NCI-H1417 (cell line): ENCODE data around the gene TXNL4A.

ENCODE experiments used
- DNase-seq, 3 experiments: peaks; one replicate each; lab custom pipeline; 2025; lab: John Stamatoyannopoulos, UW

TXNL4A gene

DNA sequence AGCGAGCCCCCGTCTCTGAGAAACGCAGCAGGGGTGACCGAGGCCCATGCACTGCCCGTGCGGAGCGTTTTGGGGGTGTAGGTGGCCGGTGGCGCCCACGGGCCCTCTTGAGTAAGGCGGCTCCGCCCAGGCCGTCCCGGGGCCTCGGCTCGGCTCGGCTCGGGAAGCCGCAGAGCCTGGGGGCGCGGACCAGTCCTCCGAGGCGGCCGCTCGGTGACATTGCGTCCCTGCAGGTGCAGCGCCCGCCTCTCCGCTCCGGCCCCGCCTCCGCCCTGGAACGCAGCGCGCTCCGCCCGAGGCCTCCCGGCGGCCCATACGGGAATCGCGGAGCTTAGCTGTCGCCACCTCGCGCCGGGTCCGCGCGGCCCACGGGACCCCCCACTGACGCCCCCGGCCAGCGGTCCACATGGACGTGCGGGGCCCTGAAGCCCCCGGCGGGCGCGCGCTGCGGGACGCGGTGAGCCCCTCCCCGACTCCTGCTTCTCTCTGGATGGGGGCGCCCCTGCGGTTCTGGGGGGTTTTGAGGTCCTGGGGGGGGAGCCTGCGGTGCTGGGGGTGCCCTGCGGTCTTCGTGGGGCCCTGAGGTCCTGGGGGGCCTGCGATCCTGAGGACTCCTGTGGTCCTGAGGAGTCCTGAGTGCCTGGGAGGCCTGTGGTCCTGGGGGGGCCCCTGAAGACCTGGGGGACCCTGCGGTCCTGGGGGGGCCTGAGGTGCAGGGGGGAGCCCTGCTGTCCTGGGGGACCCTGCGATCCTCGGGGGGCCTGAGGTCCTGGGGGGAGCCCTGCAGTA is 23.8 kb downstream of the TXNL4A start, which contains the start of gene HSBP1L1:
TSS of gene HSBP1L1 (plus strand) at position 314 of the 789 bp plus-strand sequence. CDS start at position 407, 93 bp downstream.
- peak; percentile 56 to 65 (median 64) for DNase-seq

DNA sequence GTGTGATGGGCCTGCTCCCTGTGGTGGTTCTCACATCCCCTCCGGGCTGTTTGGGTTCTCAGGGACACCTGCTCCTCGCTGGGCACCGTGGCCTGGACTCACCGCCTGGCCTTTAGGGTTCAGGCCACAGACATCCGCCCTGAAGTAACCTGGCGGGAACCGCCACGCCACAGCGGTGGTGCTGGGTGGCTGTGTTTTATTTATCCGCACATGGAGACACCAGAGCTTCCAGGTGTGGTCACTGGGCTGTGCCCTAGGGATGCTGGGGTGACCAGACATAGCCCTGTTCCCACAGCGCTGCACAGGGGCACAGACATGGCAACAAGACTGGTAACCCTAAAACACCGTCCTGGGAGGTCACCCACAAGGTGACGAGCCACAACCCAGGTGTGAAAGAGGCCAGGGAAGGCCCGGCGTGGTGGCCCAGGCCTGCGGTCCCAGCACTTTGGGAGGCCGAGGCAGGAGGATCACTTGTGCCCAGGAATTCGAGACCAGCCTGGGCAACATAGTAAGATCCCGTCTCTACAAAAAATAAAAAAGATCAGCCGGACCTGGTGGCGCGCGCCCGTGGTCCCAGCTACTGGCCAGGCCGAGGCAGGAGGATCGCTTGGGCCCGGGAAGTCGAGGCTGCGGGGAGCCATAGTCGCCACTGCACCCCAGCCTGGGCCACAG is 24.6 kb downstream of the TXNL4A start:
- no peak for DNase-seq

DNA sequence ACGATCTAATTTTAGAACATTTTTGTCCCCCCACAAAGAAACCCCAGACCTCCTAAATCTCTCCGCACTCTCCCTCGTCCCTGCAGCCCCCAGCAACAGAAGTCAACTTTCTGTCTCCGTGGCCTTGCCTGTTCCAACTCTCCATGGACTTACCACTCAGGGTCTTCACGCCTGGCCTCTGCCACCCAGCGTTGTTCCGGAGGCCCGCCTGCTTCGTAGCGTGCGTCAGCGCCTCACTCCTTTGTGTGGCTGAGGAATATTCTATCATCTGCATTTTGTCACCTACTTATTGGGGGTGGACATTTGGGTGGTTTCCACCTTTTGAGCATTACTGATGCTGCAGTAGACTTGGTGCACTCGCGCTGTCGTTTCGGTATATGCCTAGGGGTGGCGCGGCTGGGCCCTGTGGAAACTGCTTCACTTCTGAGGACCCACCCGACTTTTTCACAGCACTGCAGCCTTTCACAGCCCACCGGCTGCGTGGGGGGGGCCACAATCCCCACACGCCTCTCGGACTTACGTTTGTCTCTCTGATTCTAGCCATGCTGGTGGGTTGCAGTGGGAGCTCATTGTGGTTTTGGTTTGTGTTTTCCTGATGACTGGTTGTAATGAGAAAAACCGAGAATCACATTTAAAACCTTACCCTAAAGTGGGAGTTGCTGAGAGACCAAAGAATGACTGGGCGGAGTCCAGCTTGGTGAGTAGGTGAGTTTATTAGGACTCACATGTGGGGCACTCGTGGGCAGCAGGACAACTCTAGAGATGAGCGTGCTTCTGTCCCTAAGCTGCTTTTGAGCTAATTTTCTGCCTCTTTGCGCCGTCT is 25.3 kb downstream of the TXNL4A start:
- no peak for DNase-seq

DNA sequence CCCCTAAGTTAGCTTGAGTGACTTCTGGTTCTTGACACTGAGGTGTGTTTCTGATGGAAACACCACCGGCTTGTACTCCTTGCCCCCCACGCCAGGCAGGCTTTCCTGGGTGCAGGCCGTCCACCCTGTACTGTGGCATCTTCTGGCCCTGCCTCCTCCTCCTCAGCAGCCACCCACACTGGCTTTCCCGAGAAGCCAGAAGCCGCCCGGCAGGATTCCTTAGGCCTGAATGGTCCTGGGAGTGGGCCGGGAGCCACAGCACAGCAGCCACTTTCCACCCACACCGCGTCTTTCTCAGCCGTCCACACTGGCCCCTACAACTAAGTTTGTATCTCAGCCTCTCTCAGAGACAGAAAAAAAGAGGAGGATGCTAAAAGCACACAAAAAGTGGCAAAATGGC is 26.1 kb downstream of the TXNL4A start:
- DNase-seq, result no peak

DNA sequence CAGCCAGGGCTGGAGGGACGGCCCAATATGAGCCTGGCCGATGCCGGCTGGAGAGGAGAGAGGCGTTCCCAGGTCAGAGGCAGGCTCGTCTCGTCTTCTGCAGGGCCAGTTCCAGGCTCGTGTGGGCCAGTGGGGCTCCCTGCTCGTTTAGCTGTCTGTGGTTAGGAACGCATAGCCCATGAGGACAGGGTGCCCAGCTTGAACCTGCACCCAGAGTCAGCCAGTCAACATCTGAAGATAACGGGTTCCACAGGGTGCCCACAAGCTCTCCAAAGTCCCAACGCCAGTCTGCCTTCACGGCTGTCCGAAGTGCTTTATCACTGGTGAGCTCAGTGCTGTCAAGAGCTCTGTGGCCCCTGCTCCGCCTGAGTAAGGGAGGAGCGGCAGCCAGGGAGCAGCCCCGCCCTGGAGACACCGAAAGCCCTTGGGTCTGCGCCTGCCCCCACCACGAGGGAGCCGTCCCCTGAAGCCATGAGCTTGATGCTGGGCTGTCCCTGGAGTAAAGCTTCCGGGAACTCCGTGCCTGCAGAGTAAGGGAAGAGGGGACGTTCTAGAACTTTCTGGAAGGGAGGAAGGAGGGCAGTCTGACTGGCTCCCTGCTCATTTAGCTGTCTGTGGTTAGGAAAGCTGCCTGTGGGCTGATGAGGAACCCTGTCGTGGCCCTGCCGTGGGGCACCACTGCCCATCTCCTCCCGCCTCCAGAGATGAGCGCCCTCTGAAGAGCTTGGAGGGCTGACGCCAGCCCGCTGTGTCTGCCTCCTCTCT is 26.7 kb downstream of the TXNL4A start:
- DNase-seq, result peak in 1 of 3 experiments; percentile 4

DNA sequence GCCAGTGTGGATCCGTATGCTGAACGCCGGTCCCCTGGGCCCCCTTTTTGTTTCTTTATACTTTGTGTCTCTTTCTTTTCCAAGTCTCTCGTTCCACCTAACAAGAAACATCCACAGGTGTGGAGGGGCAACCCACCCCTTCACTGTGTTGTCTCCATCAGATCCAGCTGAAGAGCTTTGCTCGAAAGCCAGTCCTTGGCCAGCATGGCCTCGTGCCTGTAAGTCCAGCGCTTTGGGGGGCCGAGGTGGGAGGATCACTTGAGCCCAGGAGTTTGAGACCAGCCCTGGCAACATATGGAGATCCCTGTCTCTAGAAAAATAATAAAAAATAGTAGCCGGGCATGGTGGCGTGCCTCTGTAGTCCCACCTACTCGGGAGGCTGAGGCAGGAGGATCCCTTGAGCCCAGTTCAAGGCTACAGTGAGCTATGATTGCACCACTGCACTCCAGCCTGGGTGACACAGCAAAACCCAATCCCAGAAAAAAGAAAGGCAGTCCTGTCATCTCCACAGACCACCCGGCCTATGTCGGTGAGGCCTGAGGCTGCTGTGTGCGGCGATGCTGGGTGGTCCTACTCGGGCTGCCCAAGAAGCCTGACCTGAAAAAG is 27.3 kb downstream of the TXNL4A start:
- no peak for DNase-seq

DNA sequence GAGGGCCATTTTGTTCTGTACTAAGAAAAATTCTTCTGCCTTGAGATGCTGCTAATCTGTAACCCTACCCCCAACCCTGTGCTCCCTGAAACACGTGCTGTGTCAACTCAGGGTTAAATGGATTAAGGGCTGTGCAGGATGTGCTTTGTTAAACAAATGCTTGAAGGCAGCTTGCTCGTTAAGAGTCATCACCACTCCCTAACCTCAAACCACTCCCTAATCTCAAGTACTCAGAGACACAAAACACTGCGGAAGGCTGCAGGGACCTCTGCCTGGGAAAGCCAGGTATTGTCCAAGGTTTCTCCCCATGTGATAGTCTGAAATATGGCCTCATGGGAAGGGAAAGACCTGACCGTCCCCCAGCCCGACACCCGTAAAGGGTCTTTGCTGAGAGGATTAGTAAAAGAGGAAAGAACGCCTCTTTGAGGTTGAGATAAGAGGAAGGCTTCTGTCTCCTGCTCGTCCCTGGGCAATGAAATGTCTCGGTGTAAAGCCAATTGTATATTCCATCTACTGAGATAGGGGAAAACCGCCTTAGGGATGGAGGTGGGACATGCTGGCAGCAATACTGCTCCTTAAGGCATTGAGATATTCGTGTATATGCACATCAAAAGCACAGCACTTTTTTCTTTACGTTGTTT is 28.1 kb downstream of the TXNL4A start:
- DNase-seq, result peak; percentile 17 to 63 (median 63)

DNA sequence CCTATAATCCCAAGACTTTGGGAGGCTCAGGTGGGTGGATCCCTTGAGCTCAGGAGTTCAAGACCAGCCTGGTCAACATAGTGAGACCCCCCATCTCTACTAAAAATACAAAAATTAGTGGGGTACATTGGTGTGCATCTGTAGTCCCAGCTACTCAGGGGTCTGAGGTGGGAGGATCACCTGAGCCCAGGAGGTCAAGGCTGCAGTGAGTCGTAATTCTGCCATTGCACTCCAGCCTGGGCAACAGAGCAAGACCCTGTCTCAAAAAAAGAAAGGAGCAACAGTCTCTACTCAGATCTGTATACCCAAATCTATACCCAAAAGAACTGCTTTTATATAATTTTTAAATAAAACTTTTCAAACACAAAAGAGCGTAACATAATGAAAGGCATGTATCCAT is 29.4 kb downstream of the TXNL4A start:
- DNase-seq, result no peak

DNA sequence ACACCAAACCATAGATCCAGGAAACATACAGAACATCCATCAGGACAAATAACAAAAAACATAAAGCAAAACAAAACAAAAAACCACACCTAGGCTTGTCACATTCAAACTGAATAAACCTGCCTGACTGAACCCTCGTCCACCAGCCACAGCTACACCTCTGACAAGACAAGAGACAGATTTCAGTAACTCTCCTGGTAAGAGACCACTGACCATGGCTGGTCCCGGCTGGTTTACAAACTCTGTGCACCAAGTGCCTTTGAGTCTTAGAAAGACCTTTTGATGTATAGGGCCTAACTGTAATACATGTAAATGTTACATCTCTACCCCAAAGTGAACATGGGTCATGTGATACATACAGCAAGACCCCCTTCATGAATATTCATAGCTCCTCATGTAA is 32.1 kb downstream of the TXNL4A start:
- no peak for DNase-seq

DNA sequence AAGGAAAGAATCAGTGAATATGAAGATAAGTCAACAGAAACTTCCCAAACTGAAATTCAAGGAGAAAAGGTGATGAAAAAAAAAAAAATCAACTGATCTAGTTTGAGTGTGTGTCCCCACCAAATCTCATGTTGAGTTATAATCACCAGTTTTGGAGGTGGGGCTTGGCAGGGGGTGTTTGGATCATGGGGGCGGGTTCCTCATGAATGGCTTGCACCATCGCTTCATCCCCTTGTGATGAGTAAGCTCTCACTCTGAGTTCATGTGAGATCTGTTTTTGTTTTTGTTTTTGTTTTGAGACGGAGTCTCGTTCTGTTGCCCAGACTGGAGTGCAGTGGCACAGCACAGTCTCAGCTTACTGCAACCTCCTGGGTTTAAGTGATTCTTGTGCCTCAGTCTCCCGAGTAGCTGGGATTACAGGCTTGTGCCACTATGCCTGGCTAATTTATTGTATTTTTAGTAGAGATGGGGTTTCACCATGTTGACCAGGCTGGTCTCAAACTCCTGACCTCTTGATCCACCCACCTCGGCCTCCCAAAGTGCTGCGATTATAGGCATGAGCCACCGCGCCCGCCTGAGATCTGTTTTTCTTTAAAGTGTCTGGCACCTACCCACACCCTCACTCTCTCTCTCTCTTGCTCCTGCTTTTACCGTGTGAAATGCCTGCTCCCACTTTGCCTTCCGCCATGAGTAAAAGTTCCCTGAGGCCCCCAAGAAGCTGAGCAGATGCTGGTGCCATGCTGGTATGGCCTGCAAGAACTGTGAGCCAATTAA is 32.9 kb downstream of the TXNL4A start:
- no peak for DNase-seq

DNA sequence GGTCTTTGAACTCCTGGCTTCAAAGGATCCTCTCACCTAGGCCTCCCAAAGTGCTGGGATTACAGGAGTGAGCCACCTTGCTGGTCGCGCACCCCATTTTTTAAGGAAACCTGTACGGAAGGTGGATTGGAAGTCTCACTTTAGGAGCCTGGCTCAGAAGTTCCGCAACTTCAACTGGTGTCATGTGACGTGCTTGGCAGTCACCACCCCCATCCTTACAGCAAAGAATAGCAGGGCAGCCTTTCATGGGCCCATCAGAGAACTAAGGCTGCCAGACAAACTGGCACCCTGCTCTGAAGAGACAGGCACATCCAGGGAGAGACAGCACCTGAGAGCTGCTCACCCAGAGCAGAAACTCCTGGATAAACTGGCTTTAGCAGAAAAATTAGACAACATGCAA is 33.6 kb downstream of the TXNL4A start:
- no peak for DNase-seq

DNA sequence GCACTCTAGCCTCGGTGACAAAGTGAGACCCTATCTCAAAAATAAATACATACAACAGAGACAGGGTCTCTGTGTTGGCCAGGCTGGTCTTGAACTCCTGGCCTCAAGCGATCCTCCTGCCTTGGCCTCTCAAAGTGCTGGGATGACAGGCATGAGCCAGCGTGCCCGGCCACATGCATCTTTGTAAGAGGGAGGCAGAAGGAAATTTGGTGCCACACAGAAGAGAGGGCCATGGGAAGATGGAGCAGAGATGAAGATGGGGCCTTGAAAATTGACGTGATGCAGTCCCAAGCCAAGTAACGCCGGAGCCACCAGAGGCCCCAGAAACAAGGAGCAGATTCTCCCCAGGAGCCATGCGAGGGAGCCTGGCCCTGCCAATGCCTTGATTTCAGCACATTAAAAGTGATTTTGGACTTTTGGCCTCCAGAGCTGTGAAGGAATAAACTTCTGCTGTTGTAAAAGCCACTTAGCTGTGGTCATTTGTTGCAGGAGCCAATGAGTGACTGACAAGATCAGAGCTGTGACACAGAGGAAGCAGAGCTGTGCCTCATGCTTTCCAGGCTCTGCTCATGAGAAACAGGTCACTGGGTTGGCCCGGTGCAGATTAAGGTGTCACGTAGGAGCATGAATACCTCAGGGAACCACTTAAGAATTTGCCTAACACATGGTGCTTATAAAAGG is 34.3 kb downstream of the TXNL4A start:
- DNase-seq, result peak in 1 of 3 experiments; percentile 20

DNA sequence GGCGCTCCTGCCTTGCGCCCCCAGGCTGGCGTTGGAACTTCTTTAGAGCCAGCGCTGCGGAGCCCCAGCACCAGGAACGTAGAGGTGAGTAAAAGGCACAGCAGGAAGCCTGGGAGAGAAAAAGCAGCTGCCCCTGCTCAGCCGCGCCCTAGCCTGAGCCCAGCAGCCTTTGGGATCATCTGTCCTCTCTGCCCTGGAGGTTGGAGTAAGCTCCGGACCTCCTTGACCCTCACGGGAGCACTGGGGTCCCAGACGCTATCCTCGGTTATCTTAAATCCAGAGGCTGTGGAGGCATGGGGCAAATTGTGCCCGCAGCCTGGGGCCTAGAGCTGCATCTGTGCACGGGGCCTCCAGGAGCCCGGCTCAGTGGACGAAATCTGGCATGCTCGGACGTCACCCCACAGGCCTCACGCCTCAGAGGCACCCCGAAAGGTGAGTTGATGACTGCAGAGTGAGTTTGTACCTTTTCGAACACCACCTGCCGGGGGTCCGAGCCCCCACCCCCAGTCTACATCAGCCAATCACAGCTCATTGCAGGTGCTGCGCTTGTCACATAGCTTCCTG is 35.3 kb downstream of the TXNL4A start:
- peak in 2 of 3 experiments; percentile 28 to 35 for DNase-seq

DNA sequence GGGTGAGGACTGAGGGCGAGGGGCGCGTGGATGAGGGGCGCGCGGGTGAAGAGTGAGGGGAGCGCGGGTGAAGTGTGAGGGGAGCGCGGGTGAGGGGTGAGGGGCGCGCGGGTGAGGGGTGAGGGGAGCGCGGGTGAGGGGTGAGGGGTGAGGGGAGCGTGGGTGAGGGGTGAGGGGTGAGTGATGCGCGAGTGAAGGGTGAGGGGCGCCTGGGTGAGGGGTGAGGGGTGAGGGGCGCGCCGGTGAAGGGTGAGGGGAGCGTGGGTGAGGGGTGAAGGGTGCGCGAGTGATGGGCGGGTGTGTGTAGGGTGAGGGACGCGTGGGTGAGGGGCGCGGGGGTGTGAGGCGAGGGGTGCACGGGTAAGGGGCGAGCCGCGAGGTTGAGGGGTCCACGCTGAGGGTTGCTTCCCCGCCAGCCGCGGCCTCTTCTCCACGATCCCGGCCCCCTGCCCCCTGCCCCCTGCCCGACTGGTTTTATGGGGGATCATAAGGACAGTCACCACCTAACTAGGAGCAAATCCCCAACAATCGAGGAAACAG is 35.8 kb downstream of the TXNL4A start:
- no peak for DNase-seq

DNA sequence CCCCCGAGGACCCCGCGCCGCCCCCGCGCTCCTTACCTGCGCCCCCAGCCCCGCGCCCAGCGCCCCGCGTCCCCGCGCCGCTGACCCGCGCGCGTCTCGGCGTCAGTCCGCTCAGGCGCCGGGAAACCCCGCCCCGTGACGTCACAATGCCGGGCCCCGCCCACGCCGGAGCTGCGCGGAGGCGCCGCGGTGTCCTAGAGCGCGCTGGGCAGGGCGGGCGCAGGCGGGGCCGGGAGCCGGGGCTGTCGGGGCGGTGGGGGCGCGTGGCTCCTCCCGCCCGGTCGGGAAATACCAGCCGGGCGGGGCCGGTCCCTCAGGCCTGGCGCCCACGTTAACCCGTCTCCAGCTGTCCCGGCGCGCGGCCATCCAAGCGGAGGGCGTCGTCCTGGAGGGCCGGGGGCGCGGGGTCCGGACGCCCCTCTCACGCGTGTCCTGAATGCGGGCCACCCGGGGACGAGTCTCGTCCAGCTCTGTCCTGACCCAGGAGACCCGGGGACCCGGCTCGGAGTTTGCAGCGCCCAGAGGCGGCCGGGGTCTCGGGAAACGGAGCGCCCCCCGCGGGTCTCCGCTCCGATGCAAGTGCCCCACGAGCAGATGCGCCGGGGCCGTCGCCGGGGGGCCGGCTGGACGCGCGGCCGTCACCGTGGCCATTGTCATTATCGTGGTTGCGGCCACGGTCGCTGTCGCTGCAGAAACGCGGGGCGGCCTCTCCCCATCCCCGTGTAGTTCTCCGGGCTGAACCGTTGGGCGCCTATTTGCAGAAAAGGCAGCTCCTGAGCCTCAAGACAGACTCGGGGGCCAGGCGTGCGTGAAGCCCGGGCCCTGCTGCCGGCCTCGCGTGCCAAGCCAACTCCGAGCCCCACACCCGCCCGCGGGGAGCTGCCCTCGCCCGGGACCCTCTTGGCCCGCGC is 36.6 kb downstream of the TXNL4A start, which contains the start of gene SLC66A2:
TSS of gene SLC66A2 (minus strand) at position 109 of the 911 bp plus-strand sequence. CDS start 727 bp downstream, outside the sequence.
- peak; percentile 89 to 94 (median 93) for DNase-seq

DNA sequence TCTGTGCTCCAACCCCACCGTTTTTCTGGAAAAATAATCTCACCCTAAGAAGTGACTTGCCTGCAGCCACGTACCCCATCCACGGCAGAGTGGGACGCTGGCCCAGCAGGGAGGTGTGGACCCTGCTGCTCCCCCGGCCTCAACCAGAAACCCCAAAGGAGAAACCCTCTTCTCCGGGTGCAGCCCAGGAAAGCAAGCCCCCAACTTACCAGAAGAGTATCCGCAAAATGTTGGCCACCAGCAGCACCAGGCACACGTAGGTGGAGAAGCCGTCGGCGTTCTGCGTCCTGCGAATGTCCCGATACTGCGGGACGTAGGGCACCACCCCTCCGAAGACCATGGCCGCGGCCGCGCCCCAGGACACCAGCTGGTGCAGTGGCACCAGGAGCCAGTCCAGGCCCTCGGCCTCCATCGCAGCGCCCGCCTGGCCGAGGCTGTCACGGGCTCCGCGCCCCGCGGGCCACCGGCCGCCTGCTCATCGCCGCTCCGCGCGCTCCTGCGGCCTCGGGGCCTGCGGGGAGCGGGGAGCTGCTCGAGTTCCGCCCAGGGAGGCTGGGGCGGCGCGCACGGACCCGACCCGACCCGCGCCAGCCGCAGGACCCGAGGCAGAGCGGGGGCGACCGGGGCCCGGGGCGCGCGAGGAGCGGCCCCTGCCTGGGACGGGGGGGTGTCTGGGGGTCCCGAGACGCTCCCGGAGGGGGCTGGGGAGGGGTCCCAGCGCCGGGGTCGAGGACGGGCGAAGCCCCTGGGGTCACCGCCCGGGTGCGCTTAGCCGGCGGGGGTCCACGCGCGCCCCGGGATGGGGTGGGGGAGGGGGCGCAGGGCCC is 37.6 kb downstream of the TXNL4A start:
- peak; percentile 4 to 76 (median 66) for DNase-seq
